Central memory CD4-positive, alpha-beta T cell (primary cell): ENCODE results near the gene AFM.

Experiments used
- DNase-seq: peaks from one replicate; pipeline ENCODE4 v3.0.0; 2022

Gene AFM

GRCh38 chr4:73451981-73452747 is 29.4 kb upstream of the AFM start:
- DNase-seq = no peak

DNA sequence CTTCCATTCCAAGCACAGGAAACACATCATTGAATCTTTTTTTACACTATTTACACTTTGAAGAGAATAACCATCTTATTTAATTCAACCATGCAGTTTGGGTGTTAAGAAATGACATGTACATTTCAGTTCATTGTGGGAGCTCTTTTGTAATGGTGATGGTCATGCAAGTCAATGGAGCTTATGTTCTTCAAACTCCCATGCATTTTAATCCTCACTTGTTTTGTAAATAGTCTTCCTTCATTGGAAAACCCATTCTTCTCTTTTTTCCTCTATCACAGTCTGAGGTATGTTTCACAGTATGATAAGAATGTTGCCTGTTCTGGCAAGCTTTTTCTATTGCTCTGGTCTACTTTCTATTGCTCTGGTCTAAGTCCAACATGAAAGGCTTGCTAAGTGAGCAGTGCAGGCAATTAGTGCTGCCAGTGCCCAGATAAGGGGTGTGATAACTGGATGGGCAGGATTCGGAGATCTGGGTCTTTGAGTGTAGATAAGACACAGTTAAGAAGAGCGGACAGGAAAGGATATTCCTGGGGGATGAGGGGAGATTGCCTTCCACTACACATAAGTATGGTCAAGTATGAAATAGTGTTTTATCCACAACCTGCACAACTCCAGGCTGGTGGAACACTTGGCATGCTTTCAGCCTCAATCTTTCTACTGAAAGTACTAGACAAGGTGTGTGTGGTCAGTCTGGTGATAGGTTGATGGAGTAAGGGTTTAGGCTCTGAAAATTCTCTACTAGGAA is 28.4 kb upstream of the AFM start:
- no peak for DNase-seq

- no peak for DNase-seq
Measured at GRCh38 chr4:73453701-73454005, 27.9 kb upstream of the AFM start.

DNA sequence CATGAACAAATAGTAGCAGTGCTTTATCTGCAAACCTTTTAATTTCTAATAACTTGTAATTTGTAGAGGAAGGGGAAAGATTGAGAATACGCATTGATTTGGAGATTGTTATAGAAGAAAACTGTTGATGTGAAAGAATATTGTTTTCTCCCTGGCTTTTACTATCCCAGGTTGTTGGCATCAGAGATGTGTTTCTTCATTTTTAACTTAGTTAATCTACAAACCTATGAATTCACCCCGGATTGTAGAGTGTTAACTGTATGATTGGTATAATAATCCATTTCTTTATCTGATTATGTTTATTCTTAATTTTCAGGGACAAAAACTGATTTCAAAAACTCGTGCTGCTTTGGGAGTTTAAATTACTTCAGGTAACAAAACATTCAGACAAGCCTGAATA is 26.6 kb upstream of the AFM start:
- no peak for DNase-seq

- DNase-seq = no peak
Measured at GRCh38 chr4:73456177-73457022, 25.1 kb upstream of the AFM start.

GRCh38 chr4:73458184-73459047 is 23.1 kb upstream of the AFM start:
- DNase-seq = no peak

DNA sequence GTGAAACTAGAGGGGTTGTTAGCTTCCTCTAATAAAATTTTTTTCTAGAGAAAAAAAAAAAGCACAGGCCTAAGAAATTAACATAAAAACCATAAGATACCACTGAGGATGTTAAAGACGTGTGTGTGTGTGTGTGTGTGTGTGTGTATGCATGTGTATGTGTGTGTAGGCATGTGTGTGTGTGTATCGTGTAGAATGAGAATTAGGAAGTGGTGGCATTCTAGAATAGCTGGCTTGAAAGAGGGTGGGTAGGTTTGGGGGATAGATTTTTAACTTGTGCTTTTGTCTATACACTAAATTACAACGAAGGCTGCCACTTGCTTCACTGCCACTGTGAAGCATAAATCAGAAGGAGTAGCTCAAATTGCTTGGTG is 22.5 kb upstream of the AFM start:
- DNase-seq = no peak

GRCh38 chr4:73460913-73461522 is 20.5 kb upstream of the AFM start:
- no peak for DNase-seq

- no peak for DNase-seq
Measured at GRCh38 chr4:73468170-73468569, 13.4 kb upstream of the AFM start.

DNA sequence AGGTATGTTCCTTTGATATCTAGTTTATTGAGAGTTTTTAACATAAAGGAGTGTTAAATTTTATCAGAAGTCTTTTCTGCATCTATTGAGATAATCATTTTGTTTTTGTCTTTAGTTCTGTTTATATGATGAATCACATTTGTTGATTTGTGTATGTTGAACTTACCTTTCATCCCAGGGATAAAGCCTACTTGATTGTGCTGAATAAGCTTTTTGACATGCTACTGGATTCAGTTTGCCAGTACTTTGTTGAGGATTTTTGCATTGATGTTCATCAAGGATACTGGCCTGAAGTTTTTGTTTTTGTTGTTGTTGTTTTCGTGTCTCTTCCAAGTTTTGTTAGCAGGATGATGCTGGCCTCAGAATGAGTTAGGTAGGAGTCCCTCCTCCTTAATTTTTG is 10.8 kb upstream of the AFM start:
- no peak for DNase-seq

GRCh38 chr4:73477176-73477575 is 4.4 kb upstream of the AFM start:
- no peak for DNase-seq

DNA sequence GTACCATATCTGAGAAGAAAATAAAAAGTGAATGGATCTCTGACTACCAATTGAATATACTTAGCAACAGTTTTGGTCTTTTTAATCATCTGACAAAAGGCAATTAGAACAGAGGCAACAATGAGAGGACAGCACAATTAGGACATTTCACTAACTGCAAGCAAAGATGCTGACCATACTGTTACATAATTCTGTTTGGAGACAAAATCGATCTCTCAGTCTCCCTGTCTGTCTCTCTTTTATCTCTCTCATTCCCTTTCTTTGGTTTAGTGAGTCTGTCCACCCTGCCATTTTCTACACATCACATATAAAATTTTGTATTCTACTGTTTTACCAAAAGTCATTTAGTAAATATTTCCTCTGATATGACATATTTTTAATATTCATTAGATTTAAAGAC is 2.2 kb upstream of the AFM start:
- no peak for DNase-seq

- DNase-seq = no peak
Measured at GRCh38 chr4:73485085-73485484, 3.5 kb downstream of the AFM start.

DNA sequence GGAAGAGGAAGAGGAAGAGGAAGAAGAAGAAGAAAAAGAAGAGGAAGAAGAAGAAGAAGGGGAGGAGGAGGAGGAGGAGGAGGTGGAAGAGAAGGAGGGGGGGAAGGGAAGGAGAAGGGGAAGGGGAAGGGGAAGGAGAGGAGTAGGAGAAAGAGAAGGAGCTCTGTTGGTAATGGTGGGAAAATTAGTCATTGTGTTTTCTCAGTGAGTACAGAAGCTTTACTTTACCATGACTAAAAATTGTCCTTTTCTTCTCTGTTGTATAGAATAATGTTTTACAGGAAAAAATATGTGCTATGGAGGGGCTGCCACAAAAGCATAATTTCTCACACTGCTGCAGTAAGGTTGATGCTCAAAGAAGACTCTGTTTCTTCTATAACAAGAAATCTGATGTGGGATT is 4.1 kb downstream of the AFM start:
- no peak for DNase-seq

GRCh38 chr4:73486497-73486896 is 5.0 kb downstream of the AFM start:
- no peak for DNase-seq

DNA sequence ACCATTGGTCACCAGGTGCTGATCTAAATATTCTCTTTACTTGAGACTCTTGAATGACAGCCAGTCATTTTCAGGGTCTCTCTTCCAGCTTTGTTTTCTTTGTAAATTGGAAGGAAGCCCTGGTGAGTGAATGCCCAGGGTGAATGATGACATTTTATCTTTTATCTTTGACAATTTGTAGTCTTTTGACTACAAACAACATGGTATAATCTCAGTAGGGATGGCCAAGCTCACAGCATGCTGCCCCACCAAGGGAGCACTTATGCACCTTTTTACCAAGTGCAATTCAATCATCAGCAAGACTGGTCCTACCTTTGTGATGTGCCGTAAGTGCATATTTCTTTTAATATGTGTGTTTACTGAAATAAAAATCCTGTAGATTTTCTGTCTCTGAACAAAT is 5.7 kb downstream of the AFM start:
- DNase-seq = no peak

GRCh38 chr4:73499996-73500765 is 18.6 kb downstream of the AFM start:
- DNase-seq = no peak

DNA sequence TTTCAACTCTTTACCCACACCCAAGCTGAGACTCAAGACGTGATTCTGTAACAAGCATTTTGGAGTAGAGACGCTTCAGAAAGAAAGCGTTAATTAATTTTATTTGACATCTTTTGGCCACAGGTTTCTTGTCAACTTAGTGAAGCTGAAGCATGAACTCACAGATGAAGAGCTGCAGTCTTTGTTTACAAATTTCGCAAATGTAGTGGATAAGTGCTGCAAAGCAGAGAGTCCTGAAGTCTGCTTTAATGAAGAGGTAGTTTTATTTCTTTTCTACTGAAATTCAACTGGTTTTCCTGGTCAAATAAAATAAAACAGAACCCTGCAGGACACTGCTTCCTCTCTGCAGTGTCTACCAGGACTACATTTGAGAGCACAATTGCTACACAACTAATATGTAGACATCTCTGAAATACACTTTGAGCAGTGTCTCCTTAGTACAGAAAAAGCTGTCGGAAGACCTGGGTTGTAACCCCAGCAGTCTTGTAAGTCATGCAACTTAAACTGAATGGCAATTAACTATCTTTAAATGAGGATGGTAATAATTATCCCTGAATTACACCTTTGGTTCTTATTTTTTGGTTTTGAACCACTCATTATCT is 20.2 kb downstream of the AFM start:
- DNase-seq = no peak

DNA sequence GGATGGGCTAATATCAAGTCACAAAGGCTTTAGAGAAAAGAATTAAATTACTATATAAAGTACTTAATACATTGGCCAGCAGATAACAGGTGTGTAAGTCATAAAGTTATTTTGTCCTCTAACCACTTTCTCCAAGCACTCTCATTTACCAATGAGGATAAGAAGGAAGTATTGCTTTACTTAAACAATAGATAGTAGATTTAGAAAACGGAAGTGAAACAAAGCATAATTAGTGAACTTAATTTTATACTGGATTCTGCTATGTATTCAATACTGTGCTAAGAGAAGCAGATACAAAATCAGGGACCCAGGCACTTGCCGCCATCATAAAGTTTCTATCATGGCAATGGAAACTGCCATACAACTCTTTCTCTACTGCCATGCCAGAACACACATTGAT is 24.0 kb downstream of the AFM start:
- no peak for DNase-seq

- no peak for DNase-seq
Measured at GRCh38 chr4:73507541-73507940, 26.0 kb downstream of the AFM start.

DNA sequence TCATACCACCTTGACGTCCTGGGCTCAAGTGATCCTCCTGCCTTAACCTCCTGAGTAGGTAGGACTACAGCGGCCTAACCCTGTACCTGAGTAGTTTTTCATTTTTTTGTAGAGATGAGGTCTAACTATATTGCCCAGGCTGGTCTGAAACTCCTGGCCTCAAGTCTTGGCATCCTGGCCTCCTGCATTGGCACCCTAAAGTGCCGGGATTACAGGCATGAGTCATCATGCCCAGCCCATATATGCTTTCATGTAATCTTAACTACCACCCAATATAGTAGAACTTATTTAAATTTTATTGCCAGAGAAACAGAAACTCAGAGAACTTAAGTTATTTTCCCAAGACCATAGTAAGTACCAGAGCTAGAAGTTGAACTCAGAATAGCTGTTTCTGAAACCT is 27.1 kb downstream of the AFM start:
- DNase-seq = no peak
